Rectal smooth muscle tissue (tissue), 1 donor: ENCODE results near the gene COQ7.

Experiments used
- H3K27ac ChIP-seq: one replicate; pipeline ENCODE4 v1.7.0; 2013; ENCODE audit warnings: low read depth, low read length, inconsistent platforms
- H3K27me3 ChIP-seq: one replicate; pipeline ENCODE4 v1.7.0; 2013; ENCODE audit warnings: low read length; ENCODE audit not compliant: control insufficient read depth, insufficient read depth
- H3K36me3 ChIP-seq: one replicate; pipeline ENCODE4 v1.7.0; 2013; ENCODE audit warnings: low read length; ENCODE audit not compliant: control insufficient read depth, insufficient read depth
- H3K4me1 ChIP-seq: one replicate; pipeline ENCODE4 v1.7.0; 2013; ENCODE audit warnings: low read length; ENCODE audit not compliant: control insufficient read depth, insufficient read depth
- H3K4me3 ChIP-seq: one replicate; pipeline ENCODE4 v1.7.0; 2013; ENCODE audit warnings: low read length
- H3K9ac ChIP-seq: one replicate; pipeline ENCODE4 v1.7.0; 2013; ENCODE audit warnings: low read length

COQ7 gene

GRCh38 chr16:19123535-19124178, 56.2 kb downstream of the COQ7 start:
- no peak overlapping the region for H3K4me3 ChIP-seq
- H3K27me3 ChIP-seq, result no peaks in the 10 kb centered on the region
- no peaks in the 10 kb centered on the region for H3K36me3 ChIP-seq
- peaks cover 2% of the 10 kb centered on the region for H3K4me1 ChIP-seq
- no peak overlapping the region for H3K27ac ChIP-seq
- H3K9ac ChIP-seq, result no peak overlapping the region

DNA sequence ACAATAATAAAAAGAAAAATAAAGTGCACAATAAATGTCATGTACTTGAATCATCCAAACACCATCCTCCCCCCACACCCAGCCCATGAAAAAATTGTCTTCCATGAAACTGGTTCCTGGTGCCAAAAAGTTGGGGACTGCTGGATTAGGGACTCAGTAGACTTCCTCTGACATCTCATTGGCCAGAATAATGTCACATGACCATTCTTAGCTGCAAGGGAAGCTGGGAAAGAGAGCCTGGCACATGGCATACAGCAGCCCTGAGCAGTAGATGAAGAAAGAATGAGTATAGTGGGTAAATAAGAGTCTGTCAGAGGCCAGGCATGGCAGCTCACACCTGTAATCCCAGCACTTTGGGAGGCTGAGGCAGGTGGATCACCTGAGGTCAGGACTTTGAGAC, 58.9 kb downstream of the COQ7 start:
- no peak overlapping the region for H3K4me3 ChIP-seq
- peaks cover 4% of the 10 kb centered on the region for H3K4me1 ChIP-seq
- no peak overlapping the region for H3K27ac ChIP-seq
- no peaks in the 10 kb centered on the region for H3K36me3 ChIP-seq
- H3K27me3 ChIP-seq, result no peaks in the 10 kb centered on the region
- no peak overlapping the region for H3K9ac ChIP-seq

GRCh38 chr16:19127205-19127604, 59.8 kb downstream of the COQ7 start:
- Histone ChIP-seq H3K9ac (no peak overlapping the region), H3K27me3 (no peaks in the 10 kb centered on the region), H3K4me1 (peaks cover 4% of the 10 kb centered on the region), H3K4me3 (no peak overlapping the region), H3K27ac (no peak overlapping the region), H3K36me3 (no peaks in the 10 kb centered on the region)

GRCh38 chr16:19127674-19128131, 60.3 kb downstream of the COQ7 start:
- Histone ChIP-seq H3K27me3 (no peaks in the 10 kb centered on the region), H3K27ac (no peak overlapping the region), H3K9ac (no peak overlapping the region), H3K4me1 (peaks cover 4% of the 10 kb centered on the region), H3K36me3 (no peaks in the 10 kb centered on the region), H3K4me3 (no peak overlapping the region)

- no peak overlapping the region for H3K4me3 ChIP-seq
- no peaks in the 10 kb centered on the region for H3K27me3 ChIP-seq
- H3K27ac ChIP-seq, result no peak overlapping the region
- H3K36me3 ChIP-seq, result no peaks in the 10 kb centered on the region
- peaks cover 4% of the 10 kb centered on the region for H3K4me1 ChIP-seq
- no peak overlapping the region for H3K9ac ChIP-seq
These were observed 61.2 kb downstream of the COQ7 start for GRCh38 chr16:19128454-19129200.
